ENCODE measurements around the gene FSHR.

Gene FSHR, protein sequence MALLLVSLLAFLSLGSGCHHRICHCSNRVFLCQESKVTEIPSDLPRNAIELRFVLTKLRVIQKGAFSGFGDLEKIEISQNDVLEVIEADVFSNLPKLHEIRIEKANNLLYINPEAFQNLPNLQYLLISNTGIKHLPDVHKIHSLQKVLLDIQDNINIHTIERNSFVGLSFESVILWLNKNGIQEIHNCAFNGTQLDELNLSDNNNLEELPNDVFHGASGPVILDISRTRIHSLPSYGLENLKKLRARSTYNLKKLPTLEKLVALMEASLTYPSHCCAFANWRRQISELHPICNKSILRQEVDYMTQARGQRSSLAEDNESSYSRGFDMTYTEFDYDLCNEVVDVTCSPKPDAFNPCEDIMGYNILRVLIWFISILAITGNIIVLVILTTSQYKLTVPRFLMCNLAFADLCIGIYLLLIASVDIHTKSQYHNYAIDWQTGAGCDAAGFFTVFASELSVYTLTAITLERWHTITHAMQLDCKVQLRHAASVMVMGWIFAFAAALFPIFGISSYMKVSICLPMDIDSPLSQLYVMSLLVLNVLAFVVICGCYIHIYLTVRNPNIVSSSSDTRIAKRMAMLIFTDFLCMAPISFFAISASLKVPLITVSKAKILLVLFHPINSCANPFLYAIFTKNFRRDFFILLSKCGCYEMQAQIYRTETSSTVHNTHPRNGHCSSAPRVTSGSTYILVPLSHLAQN

DNA sequence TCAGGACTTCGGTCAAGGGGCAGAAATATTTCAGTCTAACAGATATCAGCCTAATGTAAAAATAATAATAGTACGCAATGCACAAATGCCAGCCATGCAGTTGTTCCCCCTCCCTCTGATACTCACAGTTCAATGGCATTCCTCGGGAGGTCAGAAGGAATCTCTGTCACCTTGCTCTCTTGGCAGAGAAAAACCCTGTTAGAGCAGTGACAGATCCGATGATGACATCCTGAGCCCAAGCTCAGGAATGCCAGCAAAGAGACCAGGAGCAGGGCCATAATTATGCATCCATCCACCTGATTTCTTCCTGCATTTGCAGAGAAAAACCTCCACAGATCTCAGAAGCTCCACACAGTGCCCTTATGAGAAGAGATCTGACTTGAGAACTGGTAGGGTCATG lies at the start of gene FSHR:
Gene FSHR (minus strand): TSS at position 376 of the 400 bp plus-strand sequence. CDS start 98 bp downstream, at position 278.
- no peak for TF ChIP-seq ZFX (IDR thresholded peaks at IDR 0.05)
- TF ChIP-seq, protein P1, sequence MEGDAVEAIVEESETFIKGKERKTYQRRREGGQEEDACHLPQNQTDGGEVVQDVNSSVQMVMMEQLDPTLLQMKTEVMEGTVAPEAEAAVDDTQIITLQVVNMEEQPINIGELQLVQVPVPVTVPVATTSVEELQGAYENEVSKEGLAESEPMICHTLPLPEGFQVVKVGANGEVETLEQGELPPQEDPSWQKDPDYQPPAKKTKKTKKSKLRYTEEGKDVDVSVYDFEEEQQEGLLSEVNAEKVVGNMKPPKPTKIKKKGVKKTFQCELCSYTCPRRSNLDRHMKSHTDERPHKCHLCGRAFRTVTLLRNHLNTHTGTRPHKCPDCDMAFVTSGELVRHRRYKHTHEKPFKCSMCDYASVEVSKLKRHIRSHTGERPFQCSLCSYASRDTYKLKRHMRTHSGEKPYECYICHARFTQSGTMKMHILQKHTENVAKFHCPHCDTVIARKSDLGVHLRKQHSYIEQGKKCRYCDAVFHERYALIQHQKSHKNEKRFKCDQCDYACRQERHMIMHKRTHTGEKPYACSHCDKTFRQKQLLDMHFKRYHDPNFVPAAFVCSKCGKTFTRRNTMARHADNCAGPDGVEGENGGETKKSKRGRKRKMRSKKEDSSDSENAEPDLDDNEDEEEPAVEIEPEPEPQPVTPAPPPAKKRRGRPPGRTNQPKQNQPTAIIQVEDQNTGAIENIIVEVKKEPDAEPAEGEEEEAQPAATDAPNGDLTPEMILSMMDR (conservative IDR thresholded peaks at IDR 0.05): no peak
- no peak within 1 kb of the TSS for H3K27ac ChIP-seq

DNA sequence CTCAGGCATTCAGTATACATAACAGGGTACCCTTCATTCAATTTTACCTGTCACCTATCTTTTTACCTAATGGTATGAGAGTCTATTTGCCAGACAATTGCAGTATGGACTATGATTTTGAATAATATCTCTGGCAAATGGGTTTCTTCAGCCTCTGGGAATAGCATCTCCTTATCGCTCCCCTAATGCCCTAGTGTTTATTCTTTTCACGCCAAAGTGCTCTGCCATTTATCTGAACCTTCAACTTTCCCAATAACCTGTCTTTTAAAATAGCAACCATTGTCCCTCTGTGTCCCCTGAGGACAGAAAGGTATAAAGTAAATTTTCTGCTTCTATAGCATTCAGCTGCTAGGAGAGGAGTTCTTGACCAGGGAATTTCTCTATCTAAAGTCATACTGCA lies 45.0 kb upstream of the FSHR start:
- TF ChIP-seq, protein P1 (conservative IDR thresholded peaks at IDR 0.05): no peak
- TF ChIP-seq ZFX (IDR thresholded peaks at IDR 0.05): no peak
- H3K27ac ChIP-seq: no peak overlapping the region

DNA sequence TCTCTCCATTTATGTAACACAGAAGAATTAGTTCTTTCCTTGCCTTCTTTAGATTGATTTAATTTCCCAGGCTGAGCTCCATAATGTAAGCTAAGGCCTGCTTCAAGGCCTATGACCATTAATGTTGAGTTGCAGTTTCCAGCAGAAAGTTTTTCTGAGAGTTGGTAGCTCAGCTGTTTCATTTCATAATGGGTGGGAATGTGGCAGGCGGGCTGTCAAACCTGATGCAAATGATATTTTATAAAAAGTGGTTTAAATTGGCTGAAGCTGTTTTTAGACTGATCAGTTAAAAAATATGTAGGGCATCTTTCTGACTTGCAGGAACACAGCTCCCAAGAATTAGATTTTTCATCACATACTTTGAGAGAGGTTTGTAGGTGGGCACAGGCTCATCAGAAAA lies 40.4 kb upstream of the FSHR start:
- H3K27ac ChIP-seq: no peak overlapping the region
- TF ChIP-seq, protein P1 (conservative IDR thresholded peaks at IDR 0.05): no peak
- TF ChIP-seq ZFX (IDR thresholded peaks at IDR 0.05): no peak

DNA sequence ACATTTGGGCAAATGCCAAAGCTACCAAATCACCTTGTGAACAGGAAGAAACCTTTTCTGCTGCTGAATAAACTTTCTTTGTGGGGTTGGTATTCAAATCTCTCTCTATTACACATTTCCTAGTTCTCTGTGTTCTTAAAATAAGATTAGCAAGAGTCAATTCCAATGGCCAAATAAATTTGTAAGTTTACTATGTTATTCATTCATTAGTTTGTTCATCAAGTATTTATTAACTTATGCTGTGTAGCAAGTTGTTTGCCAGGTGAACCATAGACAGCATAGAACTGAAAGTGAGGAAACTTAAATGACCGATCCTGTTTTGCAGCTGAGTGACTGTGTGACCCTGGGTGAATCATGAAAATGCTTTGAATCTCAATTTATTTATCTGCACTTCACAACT lies 37.7 kb upstream of the FSHR start:
- TF ChIP-seq, protein P1 (conservative IDR thresholded peaks at IDR 0.05): no peak
- no peak for TF ChIP-seq ZFX (IDR thresholded peaks at IDR 0.05)

DNA sequence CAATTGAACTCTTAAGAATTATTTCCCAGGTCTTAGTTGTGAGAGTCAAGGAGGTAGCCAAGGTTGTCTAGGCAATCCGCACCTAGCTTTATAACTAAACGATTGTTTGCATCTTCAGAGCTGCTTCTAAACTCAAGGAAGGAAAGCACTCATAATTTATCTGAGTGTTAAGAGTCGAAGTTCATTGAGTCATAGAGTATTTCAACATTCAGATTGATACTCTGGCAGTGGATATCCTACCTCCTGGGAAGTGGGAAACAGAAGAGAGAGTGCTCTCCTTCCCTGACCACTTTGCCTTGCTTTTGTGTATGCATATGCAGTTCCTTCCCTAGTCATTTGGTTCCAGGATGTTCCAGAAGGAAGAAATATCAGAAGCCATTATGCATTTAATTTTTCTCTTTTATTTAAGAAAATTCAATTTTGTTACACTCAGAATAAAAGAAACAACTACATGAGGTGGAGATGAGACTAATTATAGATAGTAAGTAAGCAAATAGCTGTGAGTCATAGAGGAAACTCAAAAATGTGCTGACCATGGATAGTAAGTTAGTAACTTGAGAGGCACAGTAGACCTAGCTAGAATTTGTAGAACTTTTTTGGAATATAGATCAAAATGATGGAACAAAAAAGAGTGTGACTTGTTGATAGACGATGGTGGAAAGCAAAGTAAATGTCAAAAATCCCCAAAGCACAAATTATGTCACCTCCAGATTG lies 35.4 kb upstream of the FSHR start:
- TF ChIP-seq, protein P1 (conservative IDR thresholded peaks at IDR 0.05): no peak
- no peak for TF ChIP-seq ZFX (IDR thresholded peaks at IDR 0.05)
- H3K27ac ChIP-seq: no peak overlapping the region

More for the DNA sequence above, 37.7 kb upstream of the FSHR start:
- H3K27ac ChIP-seq: no peak overlapping the region

DNA sequence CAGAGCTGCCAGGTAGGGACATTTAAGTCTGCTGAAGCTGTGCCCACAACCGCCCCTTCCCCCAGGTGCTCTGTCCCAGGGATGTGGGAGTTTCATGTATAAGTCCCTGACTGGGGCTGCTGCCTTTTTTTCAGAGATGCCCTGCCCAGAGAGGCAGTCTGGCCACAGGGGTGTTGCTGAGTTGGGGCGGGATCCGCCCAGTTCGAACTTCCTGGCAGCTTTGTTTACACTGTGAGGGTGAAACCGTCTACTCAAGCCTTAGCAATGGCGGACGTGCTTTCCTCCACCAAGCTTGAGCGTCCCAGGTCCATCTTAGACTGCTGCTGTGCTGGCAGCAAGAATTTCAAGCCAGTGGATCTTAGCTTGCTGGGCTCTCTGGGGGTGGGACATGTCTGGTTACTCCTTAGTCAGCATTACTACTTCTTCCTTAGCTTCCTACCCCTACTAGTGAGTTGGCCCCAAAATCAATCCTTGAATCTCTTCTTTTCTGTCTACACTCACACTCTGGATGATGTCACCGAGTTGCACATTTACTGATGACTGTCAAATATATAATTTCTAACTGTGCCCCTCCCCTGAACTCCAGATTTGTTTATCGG lies 31.8 kb upstream of the FSHR start:
- no peak overlapping the region for H3K27ac ChIP-seq
- TF ChIP-seq, protein P1 (conservative IDR thresholded peaks at IDR 0.05): no peak
- no peak for TF ChIP-seq ZFX (IDR thresholded peaks at IDR 0.05)
